A673 (cell line): ENCODE data around the gene GEMIN2. TPM values are rescaled to one million over a fixed set of nuclear protein-coding genes. Genes with fewer than 3 reads are reported as not detected.

Experiments
- BruUV-seq: library from RNA; stranded (reverse); fragments of 400-500 nt; replicated peaks from 2 replicates; lab custom pipeline; 2021; lab: Mats Ljungman, UMichigan
- CTCF ChIA-PET: fragments of 300-600 bp; sonication (Branson Sonifier 250); formaldehyde crosslinking; loops from one replicate; lab custom pipeline; 2022; ENCODE audit warnings: antibody characterized with exemption; lab: Charles Lee
- POLR2A ChIA-PET: fragments of 300-600 bp; sonication (Branson Sonifier 250); formaldehyde crosslinking; loops from one replicate; lab custom pipeline; 2022; ENCODE audit warnings: antibody characterized with exemption; ENCODE audit not compliant: low non-redundant PET; lab: Charles Lee
- DNase-seq: peaks from one replicate; pipeline ENCODE4 v3.0.0-alpha.2; 2015; ENCODE audit warnings: low spot score
- H3K27ac ChIP-seq: fragments of 200-600 bp; sonication (generic); 2 replicates; pipeline ENCODE4 v1.5.1; 2016; ENCODE audit warnings: mixed run types, low read depth, mild to moderate bottlenecking, mixed read lengths, antibody characterized with exemption, low read length; ENCODE audit not compliant: poor library complexity, severe bottlenecking
- H3K27me3 ChIP-seq: fragments of 200-600 bp; sonication (generic); replicated peaks from 2 replicates; pipeline ENCODE4 v1.6.1; 2017; ENCODE audit warnings: mixed run types, low read depth, mild to moderate bottlenecking, mixed read lengths, antibody characterized with exemption, low read length; ENCODE audit not compliant: insufficient read depth, poor library complexity
- H3K36me3 ChIP-seq: fragments of 200-600 bp; sonication (generic); 2 replicates; pipeline ENCODE4 v1.6.1; 2016; ENCODE audit warnings: mixed run types, mild to moderate bottlenecking, mixed read lengths, antibody characterized with exemption, low read length; ENCODE audit not compliant: insufficient read depth, poor library complexity, severe bottlenecking
- H3K4me1 ChIP-seq: fragments of 200-600 bp; sonication (generic); 2 replicates; pipeline ENCODE4 v1.6.1; 2017; ENCODE audit warnings: mixed run types, mild to moderate bottlenecking, mixed read lengths, antibody characterized with exemption, low read length; ENCODE audit not compliant: insufficient read depth, poor library complexity, severe bottlenecking
- H3K4me3 ChIP-seq: fragments of 200-600 bp; sonication (generic); 2 replicates; pipeline ENCODE4 v1.5.1; 2016; ENCODE audit warnings: low read depth, mixed run types, mild to moderate bottlenecking, mixed read lengths, low read length; ENCODE audit not compliant: poor library complexity, severe bottlenecking
- H3K9me3 ChIP-seq: fragments of 200-600 bp; sonication (generic); 2 replicates; pipeline ENCODE4 v1.6.1; 2016; ENCODE audit warnings: mixed run types, low read depth, mild to moderate bottlenecking, mixed read lengths, antibody characterized with exemption, low read length; ENCODE audit not compliant: poor library complexity, severe bottlenecking
- CTCF ChIP-seq: fragments of 300-800, 200-600 bp; sonication (generic); conservative IDR thresholded peaks from 2 replicates; pipeline ENCODE4 v1.5.1; 2017; ENCODE audit warnings: low read depth, mild to moderate bottlenecking, antibody characterized with exemption, low read length, moderate library complexity, mixed read lengths
- EZH2 ChIP-seq: fragments of 200-600 bp; sonication (generic); IDR thresholded peaks from 2 replicates; pipeline ENCODE4 v1.6.1; 2017; ENCODE audit warnings: borderline replicate concordance, low read depth, mild to moderate bottlenecking, mixed read lengths, antibody characterized with exemption, low read length; ENCODE audit not compliant: poor library complexity, severe bottlenecking
- intact Hi-C: fragments of 100-400 bp; cut with micrococcal nuclease; formaldehyde crosslinking; loops from one replicate; pipeline ENCODE4 v1.10.0; 2022; ENCODE audit not compliant: unreplicated experiment
- total RNA-seq: library from RNA; stranded (reverse); gene quantifications from 2 replicates; pipeline ENCODE4 v1.2.3, GENCODE V29; 2021

GEMIN2 gene
- total RNA-seq, 1 experiment from 2014 or later = 27.7 TPM

- CTCF ChIA-PET = no interaction called here
- H3K27ac ChIP-seq = no peak overlapping the region
- DNase-seq = no peak
- peaks cover 25% of the 10 kb centered on the region for H3K36me3 ChIP-seq
- H3K4me1 ChIP-seq = peaks cover 27% of the 10 kb centered on the region
- H3K9me3 ChIP-seq = no peaks in the 10 kb centered on the region
- H3K27me3 ChIP-seq = no peaks in the 10 kb centered on the region
- BruUV-seq = no TSS peak
- intact Hi-C loops = loop anchor here (5.0 kb wide), 1 partner anchor 61 kb away; the partner anchor contains the start of gene GEMIN2
- TF ChIP-seq EZH2 (no peak), CTCF (no peak)
- H3K4me3 ChIP-seq = no peak overlapping the region
- POLR2A ChIA-PET = no interaction called here
These were observed 59.1 kb downstream of the GEMIN2 start for GRCh38 chr14:39173198-39173597.

GRCh38 chr14:39174560-39175444 is 60.7 kb downstream of the GEMIN2 start, which contains the start of gene PNN:
TSS of gene PNN (plus strand) at chr14:39175254. CDS start at chr14:39175280, 26 bp downstream.
- no TSS peak for BruUV-seq
- intact Hi-C loops = loop anchor here (2.0 to 5.0 kb wide), 2 partner anchors 63 to 94 kb away; partner anchors contain the start of gene GEMIN2
- H3K27me3 ChIP-seq = no peaks in the 10 kb centered on the region
- ChIA-PET CTCF (no interaction called here), POLR2A (interaction anchor here (0.5 to 0.7 kb wide), 2 partner anchors 9 to 11 kb away, joined by 3 to 4 read pairs; no protein-coding TSS in a partner anchor)
- DNase-seq = peak; percentile 100
- H3K4me3 ChIP-seq = peak within 1 kb of the TSS; percentile 89
- H3K4me1 ChIP-seq = peaks cover 15% of the 10 kb centered on the region
- peaks cover 41% of the 10 kb centered on the region for H3K36me3 ChIP-seq
- TF ChIP-seq EZH2 (no peak), CTCF (no peak)
- no peaks in the 10 kb centered on the region for H3K9me3 ChIP-seq
- peak within 1 kb of the TSS; percentile 96 for H3K27ac ChIP-seq

- ChIA-PET POLR2A (interaction anchor here (0.5 to 0.7 kb wide), 2 partner anchors 10 kb away, joined by 3 to 4 read pairs; no protein-coding TSS in a partner anchor), CTCF (no interaction called here)
- H3K9me3 ChIP-seq = no peaks in the 10 kb centered on the region
- peak; percentile 56 for DNase-seq
- TF ChIP-seq EZH2 (no peak), CTCF (no peak)
- TSS peak; percentile 66 for BruUV-seq
- intact Hi-C loops = loop anchor here (2.0 kb wide), 1 partner anchor 93 kb away; no protein-coding TSS in a partner anchor
- H3K36me3 ChIP-seq = peaks cover 50% of the 10 kb centered on the region
- peaks cover 15% of the 10 kb centered on the region for H3K4me1 ChIP-seq
- H3K4me3 ChIP-seq = peak overlapping the region; percentile 89
- H3K27me3 ChIP-seq = no peaks in the 10 kb centered on the region
- H3K27ac ChIP-seq = peak overlapping the region; percentile 96
These were observed 61.5 kb downstream of the GEMIN2 start for GRCh38 chr14:39175445-39176262.
